GM18867 (cell line): ENCODE results near the gene CDH13.

Source experiments
- ATAC-seq: cut with Tn5 transposase; IDR thresholded peaks from one replicate; pipeline ENCODE4 v1.9.1; 2021; ENCODE audit warnings: mild to moderate bottlenecking, moderate library complexity; ENCODE audit not compliant: unreplicated experiment

Gene CDH13

GRCh38 chr16:83023011-83023410 is 396.2 kb downstream of the CDH13 start:
- ATAC-seq, result no peak

- ATAC-seq, result no peak
Observed at GRCh38 chr16:83023640-83024039, 396.9 kb downstream of the CDH13 start.

- ATAC-seq, result no peak
Observed at GRCh38 chr16:83027973-83028372, 401.2 kb downstream of the CDH13 start.

GRCh38 chr16:83029467-83029866 is 402.7 kb downstream of the CDH13 start:
- no peak for ATAC-seq

- no peak for ATAC-seq
Observed at GRCh38 chr16:83031524-83031923, 404.8 kb downstream of the CDH13 start.

- no peak for ATAC-seq
Observed at GRCh38 chr16:83037102-83037501, 410.3 kb downstream of the CDH13 start.

GRCh38 chr16:83037884-83038283 is 411.1 kb downstream of the CDH13 start:
- no peak for ATAC-seq

- ATAC-seq, result no peak
Observed at GRCh38 chr16:83040174-83040573, 413.4 kb downstream of the CDH13 start.

GRCh38 chr16:83044589-83044988 is 417.8 kb downstream of the CDH13 start:
- ATAC-seq, result no peak

GRCh38 chr16:83045790-83046189 is 419.0 kb downstream of the CDH13 start:
- ATAC-seq, result no peak

- no peak for ATAC-seq
Observed at GRCh38 chr16:83046664-83047063, 419.9 kb downstream of the CDH13 start.

- no peak for ATAC-seq
Observed at GRCh38 chr16:83051451-83051850, 424.7 kb downstream of the CDH13 start.

- no peak for ATAC-seq
Observed at GRCh38 chr16:83054283-83054682, 427.5 kb downstream of the CDH13 start.

GRCh38 chr16:83058376-83058775 is 431.6 kb downstream of the CDH13 start:
- ATAC-seq, result no peak

GRCh38 chr16:83059237-83059636 is 432.5 kb downstream of the CDH13 start:
- no peak for ATAC-seq

GRCh38 chr16:83066011-83066410 is 439.2 kb downstream of the CDH13 start:
- no peak for ATAC-seq

- ATAC-seq, result no peak
Observed at GRCh38 chr16:83066881-83067280, 440.1 kb downstream of the CDH13 start.

- no peak for ATAC-seq
Observed at GRCh38 chr16:83068686-83069085, 441.9 kb downstream of the CDH13 start.

GRCh38 chr16:83070416-83071209 is 443.8 kb downstream of the CDH13 start:
- no peak for ATAC-seq

GRCh38 chr16:83075956-83076355 is 449.2 kb downstream of the CDH13 start:
- no peak for ATAC-seq

GRCh38 chr16:83083361-83083760 is 456.6 kb downstream of the CDH13 start:
- no peak for ATAC-seq

GRCh38 chr16:83085660-83086059 is 458.9 kb downstream of the CDH13 start:
- ATAC-seq, result no peak
